Effector memory CD8-positive, alpha-beta T cell (primary cell): ENCODE results near the gene ZBTB42.

Experiments used
- ATAC-seq: fragments of 150-1000 bp; cut with Tn5 transposase; replicated peaks from 2 replicates; pipeline ENCODE4 v1.10.0; 2021; ENCODE audit warnings: mild to moderate bottlenecking, moderate library complexity
- DNase-seq, 3 experiments: peaks; one replicate each; pipeline ENCODE4 v3.0.0; 2021
- H3K27ac Mint-ChIP-seq, 2 donors: one replicate each; pipeline ENCODE4 v1.8.0; 2022; ENCODE audit warnings: mild to moderate bottlenecking in 2 of 2, mixed read lengths in 2 of 2, moderate library complexity in 2 of 2
- H3K27me3 Mint-ChIP-seq, 2 donors: one replicate each; pipeline ENCODE4 v1.8.0; 2022; ENCODE audit warnings: mixed read lengths in 2 of 2
- H3K36me3 Mint-ChIP-seq: one replicate; pipeline ENCODE4 v1.8.0; 2022; ENCODE audit warnings: mild to moderate bottlenecking, moderate library complexity, mixed read lengths; ENCODE audit not compliant: insufficient read depth
- H3K4me1 Mint-ChIP-seq, 2 donors: one replicate each; pipeline ENCODE4 v1.8.0; 2022; ENCODE audit warnings: low read depth in 2 of 2, mixed read lengths in 2 of 2
- H3K4me3 Mint-ChIP-seq, 2 donors: one replicate each; pipeline ENCODE4 v1.8.0; 2022; ENCODE audit warnings: mild to moderate bottlenecking in 2 of 2, mixed read lengths in 2 of 2, moderate library complexity in 2 of 2
- H3K9me3 Mint-ChIP-seq, 2 donors: one replicate each; pipeline ENCODE4 v1.8.0; 2022; ENCODE audit warnings: mixed read lengths in 2 of 2

The ZBTB42 gene

DNA sequence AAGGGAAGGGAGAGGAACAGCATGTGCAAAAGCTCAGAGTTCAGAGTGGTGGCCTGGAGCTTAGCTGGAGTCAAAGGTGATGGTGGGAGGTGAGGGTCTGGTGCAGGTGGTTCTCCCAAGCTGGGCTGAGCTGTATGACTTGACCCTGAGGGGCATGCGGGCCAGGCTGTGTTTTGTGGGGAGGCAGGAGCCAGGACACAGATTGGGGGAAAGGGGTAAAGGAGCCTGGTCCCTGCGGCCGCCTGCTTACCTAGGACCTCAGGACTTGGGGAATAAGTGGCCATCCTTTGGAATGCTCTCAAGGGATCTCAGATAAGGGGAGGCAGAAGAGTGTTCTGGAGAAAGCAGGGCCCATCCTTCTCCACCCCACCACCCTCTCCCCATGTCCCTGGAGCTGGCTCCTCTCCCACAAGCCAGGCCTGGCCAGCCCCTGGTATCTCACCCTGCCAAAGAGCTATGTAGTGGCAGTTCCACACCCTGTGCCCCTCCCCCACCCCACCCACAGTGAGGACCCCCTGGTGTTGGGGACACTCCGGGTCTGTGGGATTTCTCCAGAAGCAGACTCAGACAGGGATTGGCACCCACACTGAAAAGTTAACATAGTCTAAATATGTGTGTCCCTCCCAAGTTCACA lies 44.2 kb downstream of the ZBTB42 start:
- Mint-ChIP-seq H3K36me3 (no peaks in the 10 kb centered on the region), H3K27me3 (peaks cover 75 to 91% of the 10 kb centered on the region in 2 donors)

DNA sequence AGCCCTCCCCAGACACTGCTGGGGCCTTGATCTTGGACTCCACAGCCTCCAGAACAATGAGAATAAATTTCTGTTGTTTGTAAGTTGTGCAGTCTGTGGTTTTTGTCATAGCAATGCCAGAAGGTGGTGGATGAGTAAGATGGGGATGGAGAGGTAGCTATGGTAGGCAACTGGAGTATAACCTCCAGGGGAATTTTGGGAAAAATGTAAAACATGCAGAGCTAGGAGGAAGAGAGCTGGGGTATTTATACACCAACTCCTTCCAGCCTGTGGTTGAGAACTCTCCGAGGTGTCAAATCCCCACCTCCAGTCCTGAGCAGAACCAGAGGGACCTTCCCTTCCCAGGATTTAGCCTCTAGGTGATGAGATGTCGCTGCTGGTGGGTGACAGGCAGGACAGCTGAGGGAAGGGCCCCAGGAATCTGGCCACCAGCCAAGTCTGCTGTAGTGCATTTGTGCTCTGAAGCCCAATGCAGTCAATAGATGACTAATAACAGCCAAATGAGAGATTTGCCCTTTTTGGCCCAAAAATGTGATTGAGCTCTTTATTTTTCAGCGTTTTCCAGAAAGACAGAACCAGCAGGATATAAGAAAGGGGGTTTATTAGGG lies 45.0 kb downstream of the ZBTB42 start:
- H3K4me3 Mint-ChIP-seq: no peak overlapping the region
- no peaks in the 10 kb centered on the region for H3K9me3 Mint-ChIP-seq
- DNase-seq: no peak
- no peaks in the 10 kb centered on the region for H3K36me3 Mint-ChIP-seq
- H3K27ac Mint-ChIP-seq: no peak overlapping the region
- ATAC-seq: no peak
- peaks cover 69 to 86% of the 10 kb centered on the region in 2 donors for H3K27me3 Mint-ChIP-seq
- H3K4me1 Mint-ChIP-seq: peaks cover 0 to 4% of the 10 kb centered on the region in 2 donors

More for the DNA sequence above, 44.2 kb downstream of the ZBTB42 start:
- H3K4me3 Mint-ChIP-seq: no peak overlapping the region
- peaks cover 0 to 4% of the 10 kb centered on the region in 2 donors for H3K4me1 Mint-ChIP-seq
- ATAC-seq (no peak), DNase-seq (no peak)
- no peak overlapping the region for H3K27ac Mint-ChIP-seq
- no peaks in the 10 kb centered on the region for H3K9me3 Mint-ChIP-seq

DNA sequence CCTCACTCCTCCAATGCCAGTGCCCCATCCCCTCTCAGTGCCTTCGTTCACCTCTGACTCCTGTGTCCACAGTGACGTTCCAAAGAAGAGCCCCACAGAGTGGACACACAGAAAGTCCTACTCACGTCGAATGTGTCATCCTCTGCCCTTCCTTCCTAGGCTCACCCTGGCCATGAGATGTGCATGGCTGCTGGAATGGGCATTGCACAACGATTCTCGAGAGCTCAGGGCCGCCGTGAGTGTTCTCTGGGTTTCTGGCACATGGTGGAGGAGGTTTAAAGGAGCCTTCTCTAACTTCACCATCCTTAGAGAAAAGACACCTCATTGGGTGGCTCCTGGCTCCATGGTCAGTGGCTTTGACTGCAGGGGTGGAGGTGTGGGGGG lies 51.4 kb downstream of the ZBTB42 start:
- no peak for DNase-seq
- H3K9me3 Mint-ChIP-seq: no peaks in the 10 kb centered on the region

More for the DNA sequence above, 51.4 kb downstream of the ZBTB42 start:
- Mint-ChIP-seq H3K4me1 (peaks cover 0 to 2% of the 10 kb centered on the region in 2 donors), H3K27me3 (peaks cover 24 to 44% of the 10 kb centered on the region in 2 donors), H3K4me3 (no peak overlapping the region), H3K36me3 (no peaks in the 10 kb centered on the region), H3K27ac (no peak overlapping the region)
- no peak for ATAC-seq
